Activated B cell treated with CpG ODN at 0.5 μM for 24 hours (primary cell): ENCODE results near the gene ZNF677. TPM values are rescaled to one million over a fixed set of nuclear protein-coding genes. Genes with fewer than 3 reads are reported as not detected.
"Not testable (repeated sequence)": the region's sequence is repeated elsewhere in the genome, so short reads cannot be mapped to it uniquely, and the experiment has no call there.

Experiments used
- ATAC-seq: fragments of 200-7000 bp; cut with Tn5 transposase; one replicate; pipeline ENCODE4 v1.10.0; 2021; ENCODE audit warnings: low read depth, mild to moderate bottlenecking, moderate library complexity
- CTCF ChIA-PET: fragments of 350-600 bp; sonication (Branson Sonifier 250); formaldehyde crosslinking; loops from one replicate; lab custom pipeline; 2021; ENCODE audit warnings: antibody characterized with exemption; lab: Charles Lee
- POLR2A ChIA-PET: fragments of 350-600 bp; sonication (Branson Sonifier 250); formaldehyde crosslinking; loops from one replicate; lab custom pipeline; 2021; ENCODE audit warnings: antibody characterized with exemption; lab: Charles Lee
- DNase-seq: peaks from one replicate; pipeline ENCODE4 v3.0.0; 2022
- H3K27ac Mint-ChIP-seq: one replicate; pipeline ENCODE4 v1.8.0; 2020; ENCODE audit warnings: mixed read lengths
- H3K27me3 Mint-ChIP-seq: one replicate; pipeline ENCODE4 v1.8.0; 2021; ENCODE audit warnings: mixed read lengths
- H3K36me3 Mint-ChIP-seq: one replicate; pipeline ENCODE4 v1.8.0; 2021; ENCODE audit warnings: low read depth, mixed read lengths
- H3K4me1 Mint-ChIP-seq: one replicate; pipeline ENCODE4 v1.8.0; 2021; ENCODE audit warnings: mixed read lengths
- H3K4me3 Mint-ChIP-seq: one replicate; pipeline ENCODE4 v1.8.0; 2020; ENCODE audit warnings: mild to moderate bottlenecking, mixed read lengths
- H3K9me3 Mint-ChIP-seq: one replicate; pipeline ENCODE4 v1.8.0; 2020; ENCODE audit warnings: mixed read lengths
- CTCF ChIP-seq: fragments of 200-600 bp; IDR thresholded peaks from one replicate; pipeline ENCODE4 v1.8.0; 2022; ENCODE audit warnings: antibody characterized with exemption, mild to moderate bottlenecking
- intact Hi-C: fragments of 100-400 bp; cut with micrococcal nuclease; formaldehyde crosslinking; loops from one replicate; pipeline ENCODE4 v1.15.1; 2024
- total RNA-seq: library from RNA; stranded (reverse); gene quantifications from 2 replicates; pipeline ENCODE4 v1.2.3, GENCODE V29; 2022

The ZNF677 gene
- total RNA-seq, 1 donor from 2014 or later: 13.7 TPM

GRCh38 chr19:53275480-53275879 lies 20.8 kb upstream of the ZNF677 start:
- Mint-ChIP-seq H3K4me3 (no peak overlapping the region), H3K27me3 (peaks cover 2% of the 10 kb centered on the region), H3K9me3 (peaks cover 22% of the 10 kb centered on the region), H3K27ac (no peak overlapping the region), H3K4me1 (no peaks in the 10 kb centered on the region), H3K36me3 (no peaks in the 10 kb centered on the region)
- intact Hi-C loops: no loop called here
- no peak for TF ChIP-seq CTCF
- ChIA-PET POLR2A (no interaction called here), CTCF (no interaction called here)
- ATAC-seq (no peak), DNase-seq (no peak)

- DNase-seq: no peak
- intact Hi-C loops: no loop called here
- H3K4me1 Mint-ChIP-seq: no peaks in the 10 kb centered on the region
- H3K27ac Mint-ChIP-seq: no peak overlapping the region
- no peak for ATAC-seq
- no peak overlapping the region for H3K4me3 Mint-ChIP-seq
- peaks cover 24% of the 10 kb centered on the region for H3K9me3 Mint-ChIP-seq
- H3K27me3 Mint-ChIP-seq: peaks cover 2% of the 10 kb centered on the region
- ChIA-PET POLR2A (no interaction called here), CTCF (no interaction called here)
- no peak for TF ChIP-seq CTCF
- no peaks in the 10 kb centered on the region for H3K36me3 Mint-ChIP-seq
Measured at GRCh38 chr19:53272044-53272443, 17.4 kb upstream of the ZNF677 start.

- CTCF ChIA-PET, ATAC-seq: not testable (repeated sequence)
Measured at GRCh38 chr19:53269861-53270260, 15.2 kb upstream of the ZNF677 start.

GRCh38 chr19:53267623-53268022 lies 12.9 kb upstream of the ZNF677 start, which contains the start of gene VN1R4:
VN1R4 (minus strand) TSS chr19:53267723; CDS start chr19:53267665, 58 bp downstream.
- not testable (repeated sequence) for H3K27ac Mint-ChIP-seq, DNase-seq
- H3K9me3 Mint-ChIP-seq: peaks cover 33% of the 10 kb centered on the region

More at GRCh38 chr19:53269861-53270260, 15.2 kb upstream of the ZNF677 start:
- H3K27ac Mint-ChIP-seq, H3K36me3 Mint-ChIP-seq, DNase-seq, POLR2A ChIA-PET, H3K4me1 Mint-ChIP-seq, H3K27me3 Mint-ChIP-seq, intact Hi-C loops, H3K4me3 Mint-ChIP-seq: not testable (repeated sequence)
- H3K9me3 Mint-ChIP-seq: peaks cover 27% of the 10 kb centered on the region

GRCh38 chr19:53257715-53258342 lies 3.2 kb upstream of the ZNF677 start, which contains the start of gene VN1R2:
VN1R2 (plus strand) TSS chr19:53258292; CDS start chr19:53258376, 84 bp downstream.
- H3K27ac Mint-ChIP-seq, DNase-seq, H3K27me3 Mint-ChIP-seq, POLR2A ChIA-PET, ATAC-seq, H3K4me3 Mint-ChIP-seq, CTCF ChIA-PET: not testable (repeated sequence)
- peaks cover 12% of the 10 kb centered on the region for H3K4me1 Mint-ChIP-seq
- intact Hi-C loops: loop anchor here (10.0 kb wide), 2 partner anchors 103 to 153 kb away; partner anchors contain the start of genes ZNF160 and ZNF347
- peaks cover 13% of the 10 kb centered on the region for H3K36me3 Mint-ChIP-seq
- peaks cover 25% of the 10 kb centered on the region for H3K9me3 Mint-ChIP-seq

More at GRCh38 chr19:53267623-53268022, 12.9 kb upstream of the ZNF677 start, which contains the start of gene VN1R4:
- ATAC-seq, H3K27me3 Mint-ChIP-seq, H3K4me1 Mint-ChIP-seq, POLR2A ChIA-PET, H3K36me3 Mint-ChIP-seq, H3K4me3 Mint-ChIP-seq, intact Hi-C loops, CTCF ChIA-PET: not testable (repeated sequence)

- DNase-seq (no peak), ATAC-seq (peak; percentile 74)
- no peak overlapping the region for H3K4me3 Mint-ChIP-seq
- ChIA-PET POLR2A (interaction anchor here (0.7 kb wide), 1 partner anchor 102 kb away, joined by 5 read pairs; no protein-coding TSS in a partner anchor), CTCF (no interaction called here)
- H3K36me3 Mint-ChIP-seq: peaks cover 79% of the 10 kb centered on the region
- peaks cover 6% of the 10 kb centered on the region for H3K4me1 Mint-ChIP-seq
- H3K27me3 Mint-ChIP-seq: no peaks in the 10 kb centered on the region
- intact Hi-C loops: no loop called here
- TF ChIP-seq CTCF: no peak
- H3K9me3 Mint-ChIP-seq: peaks cover 60% of the 10 kb centered on the region
- H3K27ac Mint-ChIP-seq: no peak overlapping the region
Measured at GRCh38 chr19:53246498-53246897, 8.2 kb downstream of the ZNF677 start.
